BLaER1 treated with 17β-estradiol and CSF1 and Interleukin-3, amounts not matched to agents 10 nM and 100 nM (cell line): ENCODE data around the gene ZNF543.
A peak's percentile ranks its signal among the peaks of the same experiment; 100 is the strongest.

Source experiments
- H3K27ac ChIP-seq, 11 experiments: shearing (Covaris generic); formaldehyde crosslinking; 2 replicates each; pipeline ENCODE4 v1.8.1; 2022
- H3K27me3 ChIP-seq, 11 experiments: shearing (Covaris generic); formaldehyde crosslinking; 2 replicates each; pipeline ENCODE4 v1.8.1; 2022
- H3K36me3 ChIP-seq, 11 experiments: shearing (Covaris generic); formaldehyde crosslinking; 2 replicates each; pipeline ENCODE4 v1.8.1; 2022
- H3K4me1 ChIP-seq, 10 experiments: shearing (Covaris generic); formaldehyde crosslinking; 2 replicates each; pipeline ENCODE4 v1.8.1; 2022
- H3K4me2 ChIP-seq, 11 experiments: shearing (Covaris generic); formaldehyde crosslinking; 2 replicates each; pipeline ENCODE4 v1.8.1; 2022
- H3K4me3 ChIP-seq, 10 experiments: shearing (Covaris generic); formaldehyde crosslinking; 2 replicates each; pipeline ENCODE4 v1.8.1; 2022
- H3K9ac ChIP-seq, 11 experiments: shearing (Covaris generic); formaldehyde crosslinking; 2 replicates each; pipeline ENCODE4 v1.8.1; 2022
- H3K9me3 ChIP-seq, 11 experiments: shearing (Covaris generic); formaldehyde crosslinking; replicated peaks in 1 of 11; 2 replicates each; pipeline ENCODE4 v1.8.1; 2022
- H4K20me1 ChIP-seq, 11 experiments: shearing (Covaris generic); formaldehyde crosslinking; 2 replicates each; pipeline ENCODE4 v1.8.1; 2022
- Cebpa-rat ChIP-seq, 11 experiments: shearing (Covaris generic); IDR thresholded peaks; 2 replicates each; pipeline ENCODE4 v1.8.1; 2022

The ZNF543 gene

DNA sequence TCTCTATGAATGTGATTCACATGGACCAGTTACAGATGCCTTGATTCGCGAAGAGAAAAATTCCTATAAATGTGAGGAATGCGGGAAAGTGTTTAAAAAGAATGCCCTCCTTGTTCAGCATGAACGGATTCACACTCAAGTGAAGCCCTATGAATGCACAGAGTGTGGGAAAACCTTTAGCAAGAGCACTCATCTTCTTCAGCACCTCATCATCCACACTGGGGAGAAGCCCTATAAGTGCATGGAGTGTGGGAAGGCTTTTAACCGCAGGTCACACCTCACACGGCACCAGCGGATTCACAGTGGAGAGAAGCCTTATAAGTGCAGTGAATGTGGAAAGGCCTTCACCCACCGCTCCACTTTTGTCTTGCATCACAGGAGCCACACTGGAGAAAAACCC lies 7.7 kb downstream of the ZNF543 start:
- H3K4me3 ChIP-seq: no peak overlapping the region

DNA sequence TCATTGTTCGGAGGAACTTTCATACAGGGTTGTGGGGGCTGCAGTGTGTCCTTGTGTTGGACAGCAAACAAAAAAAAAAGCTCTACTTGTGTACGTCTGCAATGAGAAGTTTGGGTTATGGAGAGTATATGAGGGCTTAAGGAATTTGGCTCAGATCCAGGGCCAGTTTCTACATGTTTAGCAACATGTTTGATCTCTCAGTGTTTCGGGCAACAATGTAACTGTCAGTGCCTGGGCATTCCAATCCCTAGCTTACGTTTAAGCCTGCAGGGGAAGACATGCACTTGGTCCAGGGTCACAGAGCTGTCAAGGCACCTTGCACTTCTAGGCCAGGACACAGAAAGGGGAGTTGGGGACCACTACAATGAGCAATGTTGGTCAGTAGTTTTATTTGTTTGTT lies 13.9 kb downstream of the ZNF543 start:
- H3K9me3 ChIP-seq: no peaks in the 10 kb centered on the region
- no peak overlapping the region for H3K4me3 ChIP-seq
- H3K27ac ChIP-seq: no peak overlapping the region
- no peak overlapping the region for H3K4me2 ChIP-seq
- no peaks in the 10 kb centered on the region for H3K27me3 ChIP-seq
- peaks cover 0 to 11% (median 9%) of the 10 kb centered on the region in 10 experiments; a peak in 10 of 20 replicates for H3K4me1 ChIP-seq
- peaks cover 15 to 46% (median 27%) of the 10 kb centered on the region in 11 experiments for H3K36me3 ChIP-seq
- H4K20me1 ChIP-seq: peaks cover 0 to 22% (median 7%) of the 10 kb centered on the region in 11 experiments; a peak in 9 of 22 replicates
- TF ChIP-seq Cebpa-rat (IDR thresholded peaks at IDR 0.05): no peak
- H3K9ac ChIP-seq: no peak overlapping the region

More for the DNA sequence above, 7.7 kb downstream of the ZNF543 start:
- H3K36me3 ChIP-seq: peaks cover 75 to 100% (median 88%) of the 10 kb centered on the region in 11 experiments
- no peak overlapping the region for H3K9ac ChIP-seq
- no peak overlapping the region for H3K27ac ChIP-seq
- H3K27me3 ChIP-seq: peaks cover 0 to 21% (median 11%) of the 10 kb centered on the region in 11 experiments; a peak in 10 of 22 replicates
- TF ChIP-seq Cebpa-rat (IDR thresholded peaks at IDR 0.05): no peak
- H3K4me1 ChIP-seq: peaks cover 0 to 14% (median 7%) of the 10 kb centered on the region in 10 experiments; a peak in 11 of 20 replicates
- peaks cover 6 to 80% (median 55%) of the 10 kb centered on the region in 11 experiments; a peak in 19 of 22 replicates for H4K20me1 ChIP-seq
- H3K4me2 ChIP-seq: no peak overlapping the region
- peaks cover 0 to 12% (median 0%) of the 10 kb centered on the region in 11 experiments; a peak in 2 of 22 replicates for H3K9me3 ChIP-seq

GRCh38 chr19:57338877-57339276 lies 18.6 kb downstream of the ZNF543 start:
- no peaks in the 10 kb centered on the region for H3K9me3 ChIP-seq
- no peak overlapping the region for H3K4me3 ChIP-seq
- H3K27me3 ChIP-seq: no peaks in the 10 kb centered on the region
- H4K20me1 ChIP-seq: 0 out of 22 replicates have a peak, but pooled peaks cover 0 to 4% (median 0%) of the 10 kb centered on the region in 11 experiments
- TF ChIP-seq Cebpa-rat (IDR thresholded peaks at IDR 0.05): no peak
- H3K36me3 ChIP-seq: peaks cover 0 to 5% (median 0%) of the 10 kb centered on the region in 11 experiments; a peak in 3 of 22 replicates
- H3K9ac ChIP-seq: no peak overlapping the region
- no peak overlapping the region for H3K27ac ChIP-seq
- peaks cover 0 to 11% (median 9%) of the 10 kb centered on the region in 10 experiments; a peak in 11 of 20 replicates for H3K4me1 ChIP-seq
- H3K4me2 ChIP-seq: peak overlapping the region in 4 of 11 experiments; percentile 4 to 47 (median 32); a peak in 6 of 22 replicates

DNA sequence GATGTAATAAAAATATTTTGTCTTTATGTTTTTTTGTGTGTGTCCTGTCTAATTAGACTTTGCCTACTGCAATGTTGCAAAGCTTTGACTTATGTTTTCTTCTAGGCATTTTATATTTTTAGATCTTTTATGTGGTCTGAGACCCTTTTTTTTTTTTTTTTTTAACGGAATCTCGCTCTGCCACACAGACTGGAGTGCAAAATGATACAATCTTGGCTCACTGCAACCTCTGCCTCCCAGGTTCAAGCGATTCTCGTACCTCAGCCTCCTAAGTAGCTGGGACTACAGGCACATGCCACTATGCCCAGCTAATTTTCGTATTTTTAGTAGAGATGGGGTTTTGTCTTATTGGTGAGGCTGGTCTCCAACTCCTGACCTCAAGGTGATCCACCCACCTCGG lies 22.3 kb downstream of the ZNF543 start:
- Histone ChIP-seq H3K4me2 (no peak overlapping the region), H3K36me3 (no peaks in the 10 kb centered on the region), H4K20me1 (no peaks in the 10 kb centered on the region), H3K27me3 (no peaks in the 10 kb centered on the region), H3K9me3 (no peaks in the 10 kb centered on the region), H3K27ac (no peak overlapping the region), H3K9ac (no peak overlapping the region), H3K4me3 (no peak overlapping the region), H3K4me1 (peaks cover 0 to 11% (median 9%) of the 10 kb centered on the region in 10 experiments; a peak in 11 of 20 replicates)
- TF ChIP-seq Cebpa-rat (IDR thresholded peaks at IDR 0.05): no peak

GRCh38 chr19:57348136-57348535 lies 27.9 kb downstream of the ZNF543 start:
- no peak overlapping the region for H3K4me2 ChIP-seq
- H3K4me3 ChIP-seq: no peak overlapping the region
- peaks cover 3 to 8% (median 5%) of the 10 kb centered on the region in 11 experiments; a peak in 14 of 22 replicates for H3K36me3 ChIP-seq
- no peak overlapping the region for H3K27ac ChIP-seq
- H3K4me1 ChIP-seq: peaks cover 14 to 23% (median 20%) of the 10 kb centered on the region in 10 experiments
- no peaks in the 10 kb centered on the region for H3K9me3 ChIP-seq
- TF ChIP-seq Cebpa-rat (IDR thresholded peaks at IDR 0.05): no peak
- H3K9ac ChIP-seq: no peak overlapping the region
- H4K20me1 ChIP-seq: peaks cover 0 to 8% (median 0%) of the 10 kb centered on the region in 11 experiments; a peak in 3 of 22 replicates
- H3K27me3 ChIP-seq: no peaks in the 10 kb centered on the region

DNA sequence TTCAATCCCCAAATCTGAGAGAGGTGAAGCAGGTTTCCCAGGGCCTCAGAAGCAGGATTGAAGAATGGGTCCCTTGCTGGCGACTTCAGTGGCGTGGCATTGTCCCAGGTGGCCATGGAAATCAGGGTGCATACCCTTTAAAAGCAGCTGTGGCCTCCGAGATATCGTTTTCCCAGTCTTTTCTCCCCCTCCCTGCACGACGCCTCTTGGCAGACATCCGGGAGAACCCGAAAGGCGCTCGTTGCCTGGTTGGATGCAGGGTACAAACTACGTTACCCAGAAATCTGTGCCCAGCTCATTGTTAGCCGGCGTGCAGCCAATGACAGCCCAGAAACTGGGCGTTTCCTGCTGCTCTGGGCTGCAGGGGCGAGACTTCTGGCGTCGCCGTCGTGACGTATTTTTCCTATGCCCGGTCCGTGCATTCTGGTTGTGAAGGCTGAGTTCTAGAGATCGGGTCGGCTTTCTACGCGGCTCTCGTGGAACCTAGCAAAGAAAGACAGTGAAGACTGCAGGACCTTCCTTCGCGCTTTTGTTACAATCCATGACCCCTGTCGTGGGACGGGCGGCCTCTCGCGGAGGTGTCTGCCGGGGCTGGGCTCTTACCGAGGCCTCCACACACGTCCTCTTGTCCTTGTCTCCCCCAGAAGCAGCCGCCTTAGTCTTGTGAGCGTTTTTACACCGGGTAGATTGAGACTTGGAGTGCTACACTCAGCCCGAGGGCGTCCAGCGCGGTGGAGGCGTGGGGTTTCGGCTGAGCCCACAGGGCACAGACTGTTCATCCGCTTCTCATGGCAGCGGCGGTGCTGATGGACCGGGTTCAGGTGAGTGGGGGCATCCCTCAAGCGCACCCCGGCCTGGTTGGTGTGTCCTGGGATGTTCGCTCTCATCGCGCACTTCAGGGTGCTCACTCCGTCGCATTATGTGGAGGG lies 30.9 kb downstream of the ZNF543 start, which contains the start of gene ZNF304:
TSS of gene ZNF304 (plus strand) at position 395 of the 929 bp plus-strand sequence. CDS start at position 789, 394 bp downstream.
- Histone ChIP-seq H3K27me3 (no peaks in the 10 kb centered on the region), H3K4me1 (peaks cover 20 to 28% (median 25%) of the 10 kb centered on the region in 10 experiments), H3K9me3 (no peaks in the 10 kb centered on the region), H3K9ac (peak within 1 kb of the TSS; percentile 83 to 94 (median 90)), H4K20me1 (peaks cover 0 to 36% (median 0%) of the 10 kb centered on the region in 11 experiments; a peak in 6 of 22 replicates), H3K4me2 (peak within 1 kb of the TSS; percentile 90 to 99 (median 98)), H3K4me3 (peak within 1 kb of the TSS; percentile 82 to 98 (median 92)), H3K27ac (peak within 1 kb of the TSS; percentile 67 to 81 (median 75)), H3K36me3 (peaks cover 30 to 37% (median 35%) of the 10 kb centered on the region in 11 experiments)
- TF ChIP-seq Cebpa-rat (IDR thresholded peaks at IDR 0.05): no peak

GRCh38 chr19:57351867-57352266 lies 31.6 kb downstream of the ZNF543 start:
- peak overlapping the region; percentile 90 to 99 (median 98) for H3K4me2 ChIP-seq
- peak overlapping the region; percentile 83 to 94 (median 90) for H3K9ac ChIP-seq

GRCh38 chr19:57355916-57356315 lies 35.6 kb downstream of the ZNF543 start:
- H3K9ac ChIP-seq: no peak overlapping the region
- H4K20me1 ChIP-seq: peaks cover 0 to 46% (median 0%) of the 10 kb centered on the region in 11 experiments; a peak in 6 of 22 replicates
- no peaks in the 10 kb centered on the region for H3K9me3 ChIP-seq
- H3K36me3 ChIP-seq: peaks cover 63 to 76% (median 70%) of the 10 kb centered on the region in 11 experiments
- peaks cover 15 to 22% (median 20%) of the 10 kb centered on the region in 10 experiments for H3K4me1 ChIP-seq
- no peak overlapping the region for H3K4me2 ChIP-seq
- no peak overlapping the region for H3K27ac ChIP-seq
- H3K4me3 ChIP-seq: no peak overlapping the region
- H3K27me3 ChIP-seq: no peaks in the 10 kb centered on the region
- no peak for TF ChIP-seq Cebpa-rat (IDR thresholded peaks at IDR 0.05)

More at GRCh38 chr19:57351867-57352266, 31.6 kb downstream of the ZNF543 start:
- H3K27ac ChIP-seq: peak overlapping the region; percentile 67 to 81 (median 75); a peak in 21 of 22 replicates
- no peaks in the 10 kb centered on the region for H3K27me3 ChIP-seq
- H3K4me1 ChIP-seq: peaks cover 20 to 28% (median 25%) of the 10 kb centered on the region in 10 experiments
- peaks cover 0 to 36% (median 0%) of the 10 kb centered on the region in 11 experiments; a peak in 6 of 22 replicates for H4K20me1 ChIP-seq
- peaks cover 37 to 44% (median 42%) of the 10 kb centered on the region in 11 experiments for H3K36me3 ChIP-seq
- TF ChIP-seq Cebpa-rat (IDR thresholded peaks at IDR 0.05): no peak
- no peaks in the 10 kb centered on the region for H3K9me3 ChIP-seq
- H3K4me3 ChIP-seq: peak overlapping the region; percentile 82 to 98 (median 92)
